ENCODE data around the gene RAP1B. TPM values are rescaled to one million over a fixed set of nuclear protein-coding genes. Genes with fewer than 3 reads are reported as not detected.

Gene RAP1B
- total and polyA plus RNA-seq, 9 of the 15 experiments (the other 6 are each of a cell fraction or from before 2014, with no cell fraction given) = 107 to 309 (median 170) TPM

- Histone ChIP-seq H3K36me3 (ENCODE audit: control insufficient read depth, insufficient read depth, low read length) (no peaks in the 10 kb centered on the region), H3K9me3 (replicated peaks; ENCODE audit: control insufficient read depth, insufficient read depth, low read depth, low read length) (no peaks in the 10 kb centered on the region), H3K4me3 (no peak overlapping the region), H4K20me1 (replicated peaks; ENCODE audit: control insufficient read depth, insufficient read depth, low read length) (no peaks in the 10 kb centered on the region), H3K4me1 (replicated peaks in 1 of 2; ENCODE audit: control insufficient read depth in 2 of 2, insufficient read depth in 2 of 2, low read length in 2 of 2) (no peaks in the 10 kb centered on the region), H3K79me2 (ENCODE audit: control insufficient read depth, insufficient read depth, low read length) (no peaks in the 10 kb centered on the region), H3K9ac (ENCODE audit: insufficient read depth in 1 of 2, low read depth in 2 of 2, low read length in 2 of 2) (no peak overlapping the region), H3K9me1 (ENCODE audit: control insufficient read depth, insufficient read depth, low read length) (no peaks in the 10 kb centered on the region), H3K4me2 (ENCODE audit: insufficient read depth, low read length) (no peak overlapping the region), H3K27ac (ENCODE audit: extremely low read depth, low read depth, low read length) (no peak overlapping the region), H3K27me3 (ENCODE audit: control insufficient read depth in 2 of 2, insufficient read depth in 2 of 2, low read length in 2 of 2) (no peaks in the 10 kb centered on the region), H2AFZ (ENCODE audit: low read depth, low read length) (no peak overlapping the region)
- intact Hi-C loops (cut with micrococcal nuclease) (no loop called here), in situ Hi-C loops (cut with MboI) (no loop called here)
- no TSS peak for BruUV-seq (replicated peaks)
- FAIRE-seq (no peak), DNase-seq (ENCODE audit: extremely low read depth in 1 of 4, low spot score in 3 of 4) (no peak), ATAC-seq (no peak)
- 45% methylated on average over 5 of the region's 5 CpGs for WGBS (ENCODE audit: insufficient coverage, low coverage, missing lambda C conversion rate)
- POLR2A ChIA-PET = no interaction called here
- CTCF ChIA-PET (ENCODE audit: low intra/inter-chr PET ratio) = no interaction called here
- no peak for TF ChIP-seq TOE1 (IDR thresholded peaks at IDR 0.05; ENCODE audit: borderline replicate concordance)
- no peak for TF ChIP-seq TOE1 (CRISPR knock-in tag; IDR thresholded peaks at IDR 0.05; ENCODE audit: borderline replicate concordance, low read depth)
- TF ChIP-seq SUPT5H (IDR thresholded peaks at IDR 0.05) = no peak
- no peak for TF ChIP-seq SMARCA5 (IDR thresholded peaks at IDR 0.05)
- no peak for TF ChIP-seq SRSF1 (IDR thresholded peaks at IDR 0.05; ENCODE audit: low read depth, low read length)
- TF ChIP-seq ZNF239 (CRISPR knock-in tag; IDR thresholded peaks at IDR 0.05) = no peak
- TF ChIP-seq ZNF583 (CRISPR knock-in tag; IDR thresholded peaks at IDR 0.05) = no peak
- TF ChIP-seq TCF3 (CRISPR knock-in tag; IDR thresholded peaks at IDR 0.05) = no peak
Observed at GRCh38 chr12:68585966-68586365, 24.7 kb upstream of the RAP1B start.

GRCh38 chr12:68587448-68587873 is 23.2 kb upstream of the RAP1B start:
- Histone ChIP-seq H3K4me2 (ENCODE audit: insufficient read depth, low read length) (no peak overlapping the region), H3K9ac (ENCODE audit: insufficient read depth in 1 of 2, low read depth in 2 of 2, low read length in 2 of 2) (no peak overlapping the region), H3K9me1 (ENCODE audit: control insufficient read depth, insufficient read depth, low read length) (no peaks in the 10 kb centered on the region), H3K4me3 (no peak overlapping the region), H3K79me2 (ENCODE audit: control insufficient read depth, insufficient read depth, low read length) (no peaks in the 10 kb centered on the region), H3K9me3 (replicated peaks; ENCODE audit: control insufficient read depth, insufficient read depth, low read depth, low read length) (no peaks in the 10 kb centered on the region), H3K27me3 (ENCODE audit: control insufficient read depth in 2 of 2, insufficient read depth in 2 of 2, low read length in 2 of 2) (no peaks in the 10 kb centered on the region), H2AFZ (ENCODE audit: low read depth, low read length) (no peak overlapping the region), H3K36me3 (ENCODE audit: control insufficient read depth, insufficient read depth, low read length) (no peaks in the 10 kb centered on the region), H3K27ac (ENCODE audit: extremely low read depth, low read depth, low read length) (no peak overlapping the region), H4K20me1 (replicated peaks; ENCODE audit: control insufficient read depth, insufficient read depth, low read length) (no peaks in the 10 kb centered on the region), H3K4me1 (replicated peaks in 1 of 2; ENCODE audit: control insufficient read depth in 2 of 2, insufficient read depth in 2 of 2, low read length in 2 of 2) (no peaks in the 10 kb centered on the region; a peak in 1 of 5 replicates)
- WGBS (ENCODE audit: insufficient coverage, low coverage, missing lambda C conversion rate) = 13% methylated on average over 3 of the region's 3 CpGs
- intact Hi-C loops (cut with micrococcal nuclease) = no loop called here
- in situ Hi-C loops (cut with MboI) = no loop called here
- no peak for DNase-seq (ENCODE audit: extremely low read depth in 1 of 4, low spot score in 3 of 4)
- no peak for TF ChIP-seq KLF13 (tag; IDR thresholded peaks at IDR 0.05; ENCODE audit: borderline replicate concordance, low read depth)
- TF ChIP-seq HNRNPL (IDR thresholded peaks at IDR 0.05; ENCODE audit: low read depth, low read length) = no peak
- TF ChIP-seq STAT5A (IDR thresholded peaks at IDR 0.05; ENCODE audit: borderline replicate concordance, low read length) = no peak
- TF ChIP-seq GATAD2B (IDR thresholded peaks at IDR 0.05; ENCODE audit: borderline replicate concordance) = no peak
- no peak; the same call in 1 of the 2 replicates for TF ChIP-seq CHD2 (IDR thresholded peaks at IDR 0.05; ENCODE audit: low read depth, low read length)
- no peak for TF ChIP-seq HNRNPUL1 (IDR thresholded peaks at IDR 0.05; ENCODE audit: low read length)
- no peak for TF ChIP-seq NCOA4 (IDR thresholded peaks at IDR 0.05; ENCODE audit: partially characterized antibody)
- no peak for TF ChIP-seq CBFA2T2 (conservative IDR thresholded peaks at IDR 0.05)
- no peak for TF ChIP-seq MYNN (IDR thresholded peaks at IDR 0.05)
- no peak for TF ChIP-seq MYNN (CRISPR knock-in tag; IDR thresholded peaks at IDR 0.05)
- TF ChIP-seq SIX5 (IDR thresholded peaks at IDR 0.05; ENCODE audit: borderline replicate concordance in 1 of 2, insufficient read depth in 1 of 2, low read depth in 1 of 2, low read length in 2 of 2) = no peak
- CTCF ChIA-PET (ENCODE audit: low intra/inter-chr PET ratio) = no interaction called here
- no TSS peak for BruUV-seq (replicated peaks)
- no peak for FAIRE-seq
- POLR2A ChIA-PET = no interaction called here
- peak; percentile 39; the same call in 2 of the 3 replicates for ATAC-seq

All from K562 (cell line).